CD8-positive, alpha-beta memory T cell (primary cell): ENCODE data around the gene TYMS. TPM values are rescaled to one million over a fixed set of nuclear protein-coding genes. Genes with fewer than 3 reads are reported as not detected.

Experiments used
- CTCF ChIA-PET: fragments of 350-600 bp; sonication (Branson Sonifier 250); formaldehyde crosslinking; loops from one replicate; lab custom pipeline; 2021; ENCODE audit warnings: antibody characterized with exemption; lab: Charles Lee
- POLR2A ChIA-PET: fragments of 350-600 bp; sonication (Branson Sonifier 250); formaldehyde crosslinking; loops from one replicate; lab custom pipeline; 2021; ENCODE audit warnings: antibody characterized with exemption; lab: Charles Lee
- DNase-seq, 5 donors: peaks; one replicate each; pipeline versions ENCODE4 v3.0.0 to v3.0.0-alpha.2; 2020 to 2022; ENCODE audit warnings: mixed read lengths in 1 of 5
- H3K27ac ChIP-seq: one replicate; pipeline ENCODE4 v1.7.0; 2013; ENCODE audit warnings: low read depth, mild to moderate bottlenecking, low read length, moderate library complexity
- H3K27me3 ChIP-seq: 2 replicates; pipeline ENCODE4 v1.7.0; 2013; ENCODE audit warnings: low read length, mild to moderate bottlenecking; ENCODE audit not compliant: insufficient read depth, poor library complexity, severe bottlenecking
- H3K36me3 ChIP-seq: 2 replicates; pipeline ENCODE4 v1.7.0; 2013; ENCODE audit warnings: mild to moderate bottlenecking, low read length, moderate library complexity; ENCODE audit not compliant: insufficient read depth
- H3K4me1 ChIP-seq: 2 replicates; pipeline ENCODE4 v1.7.0; 2013; ENCODE audit warnings: mild to moderate bottlenecking, low read length, moderate library complexity; ENCODE audit not compliant: insufficient read depth
- H3K4me3 ChIP-seq: 2 replicates; pipeline ENCODE4 v1.7.0; 2013; ENCODE audit warnings: mild to moderate bottlenecking, low read length
- H3K9me3 ChIP-seq: 2 replicates; pipeline ENCODE4 v1.7.0; 2013; ENCODE audit warnings: mild to moderate bottlenecking, low read length
- H3K27ac Mint-ChIP-seq, 8 donors: one replicate each; pipeline ENCODE4 v1.8.0; 2020 to 2021; ENCODE audit warnings: mixed read lengths in 8 of 8, mild to moderate bottlenecking in 6 of 8, inconsistent platforms in 3 of 8, moderate library complexity in 3 of 8
- H3K27me3 Mint-ChIP-seq, 2 donors: one replicate each; pipeline ENCODE4 v1.8.0; 2020 to 2021; ENCODE audit warnings: mixed read lengths in 2 of 2, mild to moderate bottlenecking in 1 of 2, moderate library complexity in 1 of 2
- H3K36me3 Mint-ChIP-seq, 3 donors: one replicate each; pipeline ENCODE4 v1.8.0; 2020 to 2021; ENCODE audit warnings: mixed read lengths in 3 of 3, inconsistent platforms in 1 of 3, mild to moderate bottlenecking in 1 of 3
- H3K4me1 Mint-ChIP-seq, 3 donors: one replicate each; pipeline ENCODE4 v1.8.0; 2020 to 2021; ENCODE audit warnings: mixed read lengths in 3 of 3, inconsistent platforms in 1 of 3, mild to moderate bottlenecking in 1 of 3
- H3K4me3 Mint-ChIP-seq, 7 donors: one replicate each; pipeline ENCODE4 v1.8.0; 2020 to 2021; ENCODE audit warnings: mixed read lengths in 7 of 7, mild to moderate bottlenecking in 6 of 7, moderate library complexity in 4 of 7, inconsistent platforms in 2 of 7
- H3K9me3 Mint-ChIP-seq, 5 donors: one replicate each; pipeline ENCODE4 v1.8.0; 2020 to 2022; ENCODE audit warnings: mixed read lengths in 5 of 5, mild to moderate bottlenecking in 3 of 5, moderate library complexity in 2 of 5, inconsistent platforms in 1 of 5
- polyA plus RNA-seq: library from polyadenylated mRNA; unstranded; fragments of 300-500 nt; fragmentation: Illumina TruSeq; gene quantifications from one replicate; pipeline ENCODE4 v1.2.3, GENCODE V29; 2021
- total RNA-seq, 2 experiments: library from RNA; stranded (reverse); gene quantifications; one replicate each; pipeline ENCODE4 v1.2.3, GENCODE V29; 2021

Gene TYMS
- total and polyA plus RNA-seq, 3 experiments from 2014 or later = 2.6 to 307 (median 297) TPM

GRCh38 chr18:616380-616995 lies 41.0 kb upstream of the TYMS start:
- Mint-ChIP-seq H3K27ac (no peak overlapping the region), H3K27me3 (peaks cover 6 to 17% of the 10 kb centered on the region in 2 donors), H3K4me3 (no peak overlapping the region), H3K9me3 (no peaks in the 10 kb centered on the region), H3K36me3 (no peaks in the 10 kb centered on the region), H3K4me1 (no peaks in the 10 kb centered on the region)
- Histone ChIP-seq H3K27ac (no peak overlapping the region), H3K4me3 (no peak overlapping the region), H3K36me3 (no peaks in the 10 kb centered on the region), H3K9me3 (no peaks in the 10 kb centered on the region), H3K4me1 (no peaks in the 10 kb centered on the region), H3K27me3 (no peaks in the 10 kb centered on the region)
- POLR2A ChIA-PET = no interaction called here
- CTCF ChIA-PET = interaction anchor here (1.1 kb wide), 1 partner anchor 73 kb away, joined by 3 read pairs; no protein-coding TSS in a partner anchor
- DNase-seq = peak in 1 of 5 donors; percentile 32

- H3K36me3 Mint-ChIP-seq = no peaks in the 10 kb centered on the region
- H3K27ac ChIP-seq = no peak overlapping the region
- no peak overlapping the region for H3K4me3 Mint-ChIP-seq
- H3K4me1 Mint-ChIP-seq = no peaks in the 10 kb centered on the region
- POLR2A ChIA-PET = no interaction called here
- H3K27me3 Mint-ChIP-seq = peaks cover 11 to 18% of the 10 kb centered on the region in 2 donors
- no peaks in the 10 kb centered on the region for H3K27me3 ChIP-seq
- no peaks in the 10 kb centered on the region for H3K36me3 ChIP-seq
- H3K9me3 Mint-ChIP-seq = no peaks in the 10 kb centered on the region
- no peaks in the 10 kb centered on the region for H3K9me3 ChIP-seq
- DNase-seq = no peak
- H3K27ac Mint-ChIP-seq = no peak overlapping the region
- CTCF ChIA-PET = no interaction called here
- no peak overlapping the region for H3K4me3 ChIP-seq
- H3K4me1 ChIP-seq = no peaks in the 10 kb centered on the region
Observed at GRCh38 chr18:617970-618504, 39.4 kb upstream of the TYMS start.

- no peak overlapping the region for H3K4me3 ChIP-seq
- peaks cover 11 to 19% of the 10 kb centered on the region in 2 donors for H3K27me3 Mint-ChIP-seq
- no peak overlapping the region for H3K4me3 Mint-ChIP-seq
- H3K4me1 Mint-ChIP-seq = no peaks in the 10 kb centered on the region
- H3K27me3 ChIP-seq = no peaks in the 10 kb centered on the region
- H3K36me3 Mint-ChIP-seq = no peaks in the 10 kb centered on the region
- no peaks in the 10 kb centered on the region for H3K9me3 Mint-ChIP-seq
- ChIA-PET CTCF (interaction anchor here (1.9 kb wide), 1 partner anchor 213 kb away, joined by 7 read pairs; no protein-coding TSS in a partner anchor), POLR2A (no interaction called here)
- no peak overlapping the region for H3K27ac ChIP-seq
- no peak overlapping the region for H3K27ac Mint-ChIP-seq
- H3K4me1 ChIP-seq = no peaks in the 10 kb centered on the region
- H3K9me3 ChIP-seq = no peaks in the 10 kb centered on the region
- no peak for DNase-seq
- H3K36me3 ChIP-seq = no peaks in the 10 kb centered on the region
Observed at GRCh38 chr18:618618-619017, 38.8 kb upstream of the TYMS start.

GRCh38 chr18:621291-622043 lies 36.0 kb upstream of the TYMS start:
- Histone ChIP-seq H3K36me3 (no peaks in the 10 kb centered on the region), H3K27ac (no peak overlapping the region), H3K4me3 (no peak overlapping the region), H3K9me3 (no peaks in the 10 kb centered on the region), H3K27me3 (no peaks in the 10 kb centered on the region), H3K4me1 (no peaks in the 10 kb centered on the region)
- Mint-ChIP-seq H3K27ac (no peak overlapping the region), H3K4me1 (peaks cover 0 to 2% (median 0%) of the 10 kb centered on the region in 3 donors), H3K27me3 (peaks cover 12 to 27% of the 10 kb centered on the region in 2 donors), H3K4me3 (no peak overlapping the region), H3K9me3 (no peaks in the 10 kb centered on the region), H3K36me3 (no peaks in the 10 kb centered on the region)
- ChIA-PET CTCF (interaction anchor here (1.0 kb wide), 1 partner anchor 218 kb away, joined by 5 read pairs; no protein-coding TSS in a partner anchor), POLR2A (no interaction called here)
- no peak for DNase-seq

DNA sequence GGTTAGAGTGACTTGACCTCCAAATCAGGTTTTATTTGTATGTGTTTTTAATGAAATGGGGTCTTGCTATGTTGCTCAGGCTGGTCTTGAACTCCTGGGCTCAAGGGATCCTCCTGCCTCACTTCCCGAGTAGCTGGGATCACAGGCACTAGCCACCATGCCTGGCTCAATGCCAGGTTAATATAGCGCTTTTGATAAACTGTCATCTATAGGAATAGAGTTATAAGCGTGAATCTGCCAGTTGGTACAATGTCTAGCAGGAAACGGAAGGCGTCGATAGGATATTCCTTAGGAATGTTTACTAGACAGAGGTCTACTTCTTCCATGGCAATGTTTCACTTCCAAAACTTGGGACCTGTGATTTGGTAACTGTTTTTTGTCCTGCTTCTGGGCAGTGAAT lies 35.2 kb upstream of the TYMS start:
- H3K4me3 Mint-ChIP-seq = no peak overlapping the region
- Histone ChIP-seq H3K36me3 (no peaks in the 10 kb centered on the region), H3K4me1 (no peaks in the 10 kb centered on the region), H3K4me3 (no peak overlapping the region), H3K27ac (no peak overlapping the region), H3K9me3 (no peaks in the 10 kb centered on the region), H3K27me3 (no peaks in the 10 kb centered on the region)
- peaks cover 10 to 27% of the 10 kb centered on the region in 2 donors for H3K27me3 Mint-ChIP-seq
- H3K36me3 Mint-ChIP-seq = no peaks in the 10 kb centered on the region
- peaks cover 0 to 2% (median 0%) of the 10 kb centered on the region in 3 donors for H3K4me1 Mint-ChIP-seq
- ChIA-PET CTCF (no interaction called here), POLR2A (no interaction called here)
- H3K27ac Mint-ChIP-seq = no peak overlapping the region
- DNase-seq = no peak
- no peaks in the 10 kb centered on the region for H3K9me3 Mint-ChIP-seq

GRCh38 chr18:623761-624620 lies 33.5 kb upstream of the TYMS start:
- POLR2A ChIA-PET = no interaction called here
- no peak overlapping the region for H3K27ac Mint-ChIP-seq
- no peaks in the 10 kb centered on the region for H3K4me1 ChIP-seq

GRCh38 chr18:627231-627630 lies 30.2 kb upstream of the TYMS start:
- ChIA-PET POLR2A (no interaction called here), CTCF (interaction anchor here (4.1 kb wide), 1 partner anchor 213 kb away, joined by 28 read pairs; no protein-coding TSS in a partner anchor)
- no peaks in the 10 kb centered on the region for H3K9me3 Mint-ChIP-seq
- Histone ChIP-seq H3K9me3 (no peaks in the 10 kb centered on the region), H3K36me3 (no peaks in the 10 kb centered on the region), H3K4me3 (no peak overlapping the region), H3K27ac (no peak overlapping the region), H3K4me1 (no peaks in the 10 kb centered on the region), H3K27me3 (no peaks in the 10 kb centered on the region)
- H3K4me1 Mint-ChIP-seq = peaks cover 0 to 2% (median 0%) of the 10 kb centered on the region in 3 donors
- no peaks in the 10 kb centered on the region for H3K36me3 Mint-ChIP-seq
- no peak for DNase-seq
- no peak overlapping the region for H3K4me3 Mint-ChIP-seq
- H3K27me3 Mint-ChIP-seq = peaks cover 9 to 32% of the 10 kb centered on the region in 2 donors
- no peak overlapping the region for H3K27ac Mint-ChIP-seq

More at GRCh38 chr18:623761-624620, 33.5 kb upstream of the TYMS start:
- Histone ChIP-seq H3K27ac (no peak overlapping the region), H3K4me3 (no peak overlapping the region), H3K9me3 (no peaks in the 10 kb centered on the region), H3K36me3 (no peaks in the 10 kb centered on the region), H3K27me3 (no peaks in the 10 kb centered on the region)
- CTCF ChIA-PET = interaction anchor here (0.8 to 4.1 kb wide), 10 partner anchors 9 to 250 kb away, joined by 3 to 28 read pairs (median 3); no protein-coding TSS in a partner anchor
- Mint-ChIP-seq H3K4me3 (no peak overlapping the region), H3K9me3 (no peaks in the 10 kb centered on the region), H3K27me3 (peaks cover 10 to 24% of the 10 kb centered on the region in 2 donors), H3K36me3 (no peaks in the 10 kb centered on the region), H3K4me1 (peaks cover 0 to 2% (median 0%) of the 10 kb centered on the region in 3 donors)
- DNase-seq = peak; percentile 20 to 67 (median 31)
